ENCODE data around the gene GSTO2.
A peak's percentile ranks its signal among the peaks of the same experiment; 100 is the strongest.

The GSTO2 gene

GRCh38 chr10:104291439-104291951 lies 22.5 kb downstream of the GSTO2 start:
- TF ChIP-seq CTCF (IDR thresholded peaks at IDR 0.05; ENCODE audit: control insufficient read depth, insufficient read depth, low read depth, low read length, missing control alignments), result peak; percentile 100
- no peak for DNase-seq (ENCODE audit: low read depth)
- H3K4me3 ChIP-seq (ENCODE audit: control insufficient read depth, low read depth, low read length), result no peak overlapping the region

GRCh38 chr10:104293011-104293410 lies 24.0 kb downstream of the GSTO2 start:
- no peak for DNase-seq (ENCODE audit: low read depth)
- no peak overlapping the region for H3K4me3 ChIP-seq (ENCODE audit: control insufficient read depth, low read depth, low read length)
- no peak for TF ChIP-seq CTCF (IDR thresholded peaks at IDR 0.05; ENCODE audit: control insufficient read depth, insufficient read depth, low read depth, low read length, missing control alignments)

GRCh38 chr10:104293781-104294321 lies 24.9 kb downstream of the GSTO2 start:
- TF ChIP-seq CTCF (IDR thresholded peaks at IDR 0.05; ENCODE audit: control insufficient read depth, insufficient read depth, low read depth, low read length, missing control alignments), result no peak
- no peak for DNase-seq (ENCODE audit: low read depth)
- no peak overlapping the region for H3K4me3 ChIP-seq (ENCODE audit: control insufficient read depth, low read depth, low read length)

GRCh38 chr10:104296687-104297436 lies 27.9 kb downstream of the GSTO2 start:
- no peak for DNase-seq (ENCODE audit: low read depth)
- no peak for TF ChIP-seq CTCF (IDR thresholded peaks at IDR 0.05; ENCODE audit: control insufficient read depth, insufficient read depth, low read depth, low read length, missing control alignments)
- H3K4me3 ChIP-seq (ENCODE audit: control insufficient read depth, low read depth, low read length), result no peak overlapping the region

- peak; percentile 20 for DNase-seq (ENCODE audit: low read depth)
These were observed 29.0 kb downstream of the GSTO2 start for GRCh38 chr10:104297697-104298660.

More at GRCh38 chr10:104297697-104298660, 29.0 kb downstream of the GSTO2 start:
- TF ChIP-seq CTCF (IDR thresholded peaks at IDR 0.05; ENCODE audit: control insufficient read depth, insufficient read depth, low read depth, low read length, missing control alignments), result peak; percentile 72
- H3K4me3 ChIP-seq (ENCODE audit: control insufficient read depth, low read depth, low read length), result no peak overlapping the region

Data from AG09309 (cell line).